T-helper 2 cell treated with Interferon-gamma antibody and Interleukin-4, amounts not matched to agents 100 ng/mL and 5 ng/mL, for 36 hours (primary cell): ENCODE measurements around the gene HLCS. TPM values are rescaled to one million over a fixed set of nuclear protein-coding genes. Genes with fewer than 3 reads are reported as not detected.
"Not testable (repeated sequence)": the region's sequence is repeated elsewhere in the genome, so short reads cannot be mapped to it uniquely, and the experiment has no call there.

Source experiments
- intact Hi-C: fragments of 100-400 bp; cut with micrococcal nuclease; formaldehyde crosslinking; loops from one replicate; pipeline ENCODE4 v1.15.1; 2023
- total RNA-seq: library from RNA; stranded (reverse); gene quantifications from 2 replicates; pipeline ENCODE4 v1.2.3, GENCODE V29; 2022

Gene HLCS
- total RNA-seq, 1 donor from 2014 or later: 19.4 TPM

GRCh38 chr21:36816561-36817130 is 149.8 kb downstream of the HLCS start:
- intact Hi-C loops: no loop called here

- intact Hi-C loops: not testable (repeated sequence)
Measured at GRCh38 chr21:36816026-36816425, 150.4 kb downstream of the HLCS start.

- intact Hi-C loops: no loop called here
Measured at GRCh38 chr21:36815284-36815683, 151.2 kb downstream of the HLCS start.

- intact Hi-C loops: no loop called here
Measured at GRCh38 chr21:36813052-36813451, 153.4 kb downstream of the HLCS start.

GRCh38 chr21:36811762-36812161 is 154.7 kb downstream of the HLCS start:
- intact Hi-C loops: no loop called here

GRCh38 chr21:36810443-36810842 is 156.0 kb downstream of the HLCS start:
- intact Hi-C loops: no loop called here

- intact Hi-C loops: no loop called here
Measured at GRCh38 chr21:36807422-36807928, 159.0 kb downstream of the HLCS start.

- intact Hi-C loops: no loop called here
Measured at GRCh38 chr21:36806103-36806502, 160.4 kb downstream of the HLCS start.

GRCh38 chr21:36804874-36805611 is 161.4 kb downstream of the HLCS start:
- intact Hi-C loops: no loop called here

GRCh38 chr21:36803816-36804439 is 162.5 kb downstream of the HLCS start:
- intact Hi-C loops: no loop called here

- intact Hi-C loops: no loop called here
Measured at GRCh38 chr21:36803051-36803645, 163.3 kb downstream of the HLCS start.

GRCh38 chr21:36800734-36801133 is 165.7 kb downstream of the HLCS start:
- intact Hi-C loops: no loop called here

GRCh38 chr21:36799869-36800268 is 166.6 kb downstream of the HLCS start:
- intact Hi-C loops: no loop called here

- intact Hi-C loops: no loop called here
Measured at GRCh38 chr21:36798491-36798890, 168.0 kb downstream of the HLCS start.

GRCh38 chr21:36796070-36796469 is 170.4 kb downstream of the HLCS start:
- intact Hi-C loops: no loop called here

- intact Hi-C loops: no loop called here
Measured at GRCh38 chr21:36792505-36792967, 173.9 kb downstream of the HLCS start.

- intact Hi-C loops: no loop called here
Measured at GRCh38 chr21:36791695-36792470, 174.6 kb downstream of the HLCS start.

- intact Hi-C loops: no loop called here
Measured at GRCh38 chr21:36791180-36791579, 175.3 kb downstream of the HLCS start.

- intact Hi-C loops: no loop called here
Measured at GRCh38 chr21:36790616-36791015, 175.9 kb downstream of the HLCS start.

- intact Hi-C loops: no loop called here
Measured at GRCh38 chr21:36788120-36788638, 178.3 kb downstream of the HLCS start.

- intact Hi-C loops: no loop called here
Measured at GRCh38 chr21:36786186-36786585, 180.3 kb downstream of the HLCS start.
